ENCODE results near the gene HOXC10. TPM values are rescaled to one million over a fixed set of nuclear protein-coding genes. Genes with fewer than 3 reads are reported as not detected.

HOXC10 gene
- total and polyA plus RNA-seq, 2 experiments from 2014 or later, result not detected

GRCh38 chr12:53944907-53945847, 39.8 kb upstream of the HOXC10 start (continued):
- TF ChIP-seq, protein P1, sequence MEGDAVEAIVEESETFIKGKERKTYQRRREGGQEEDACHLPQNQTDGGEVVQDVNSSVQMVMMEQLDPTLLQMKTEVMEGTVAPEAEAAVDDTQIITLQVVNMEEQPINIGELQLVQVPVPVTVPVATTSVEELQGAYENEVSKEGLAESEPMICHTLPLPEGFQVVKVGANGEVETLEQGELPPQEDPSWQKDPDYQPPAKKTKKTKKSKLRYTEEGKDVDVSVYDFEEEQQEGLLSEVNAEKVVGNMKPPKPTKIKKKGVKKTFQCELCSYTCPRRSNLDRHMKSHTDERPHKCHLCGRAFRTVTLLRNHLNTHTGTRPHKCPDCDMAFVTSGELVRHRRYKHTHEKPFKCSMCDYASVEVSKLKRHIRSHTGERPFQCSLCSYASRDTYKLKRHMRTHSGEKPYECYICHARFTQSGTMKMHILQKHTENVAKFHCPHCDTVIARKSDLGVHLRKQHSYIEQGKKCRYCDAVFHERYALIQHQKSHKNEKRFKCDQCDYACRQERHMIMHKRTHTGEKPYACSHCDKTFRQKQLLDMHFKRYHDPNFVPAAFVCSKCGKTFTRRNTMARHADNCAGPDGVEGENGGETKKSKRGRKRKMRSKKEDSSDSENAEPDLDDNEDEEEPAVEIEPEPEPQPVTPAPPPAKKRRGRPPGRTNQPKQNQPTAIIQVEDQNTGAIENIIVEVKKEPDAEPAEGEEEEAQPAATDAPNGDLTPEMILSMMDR (conservative IDR thresholded peaks at IDR 0.05; ENCODE audit: low read depth in 2 of 2), result peak; percentile 37 to 39; a peak in 3 of 4 replicates
- TF ChIP-seq ZNF114 (CRISPR knock-in tag; IDR thresholded peaks at IDR 0.05) (no peak), CREB1 (CRISPR knock-in tag; IDR thresholded peaks at IDR 0.05; ENCODE audit: low read depth) (no peak), ETS1 (IDR thresholded peaks at IDR 0.05) (no peak), EZH2 (IDR thresholded peaks at IDR 0.05; ENCODE audit: low read depth, unreplicated experiment) (peak; percentile 94), JUNB (IDR thresholded peaks at IDR 0.05; ENCODE audit: unreplicated experiment) (no peak)

DNA sequence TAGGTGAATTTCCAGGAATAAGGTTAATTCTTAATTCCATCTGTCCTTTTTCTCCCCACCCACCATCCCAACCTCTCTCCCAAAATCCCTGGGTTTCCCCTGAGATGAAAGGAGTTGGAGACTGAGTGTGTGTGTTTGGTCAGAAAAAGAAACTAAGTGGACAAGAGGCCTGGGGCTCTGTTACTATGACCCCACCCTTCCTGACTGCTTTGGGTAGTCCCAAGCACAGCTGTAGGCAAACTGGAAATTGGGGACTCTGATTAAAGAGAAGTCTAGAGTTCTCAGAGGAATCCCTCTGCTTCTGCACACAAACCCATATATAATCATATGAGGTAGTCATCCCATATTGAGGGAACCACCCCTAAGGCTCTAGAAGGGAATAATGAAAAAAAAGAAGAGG, 37.2 kb upstream of the HOXC10 start:
- TF ChIP-seq EZH2 (IDR thresholded peaks at IDR 0.05; ENCODE audit: low read depth, unreplicated experiment) (peak; percentile 37), ZNF331 (CRISPR knock-in tag; IDR thresholded peaks at IDR 0.05; ENCODE audit: low read depth) (no peak), EZH2phosphoT487 (IDR thresholded peaks at IDR 0.05; ENCODE audit: unreplicated experiment) (no peak)
- no peaks in the 10 kb centered on the region for H3K79me2 ChIP-seq (replicated peaks; ENCODE audit: insufficient read depth)

More for the DNA sequence above, 37.2 kb upstream of the HOXC10 start:
- Histone ChIP-seq H2AFZ (no peak overlapping the region), H3K27ac (ENCODE audit: low read depth) (no peak overlapping the region), H3K4me3 (no peak overlapping the region), H4K20me1 (replicated peaks; ENCODE audit: insufficient read depth) (peaks cover 84% of the 10 kb centered on the region), H3K4me2 (no peak overlapping the region), H3K27me3 (ENCODE audit: insufficient read depth) (peaks cover 100% of the 10 kb centered on the region), H3F3A (replicated peaks; ENCODE audit: low read depth) (peaks cover 50% of the 10 kb centered on the region), H3K36me3 (ENCODE audit: insufficient read depth) (no peaks in the 10 kb centered on the region), H3K4me1 (ENCODE audit: insufficient read depth) (peaks cover 28% of the 10 kb centered on the region; the same call in 1 of the 2 replicates), H3K9me2 (ENCODE audit: insufficient read depth) (no peaks in the 10 kb centered on the region)
- no peaks in the 10 kb centered on the region; the same call in 2 of the 3 replicates for H3K9me3 Mint-ChIP-seq
- DNase-seq (ENCODE audit: low spot score) (no peak), ATAC-seq (no peak)
- H3K4me3 Mint-ChIP-seq, result no peak overlapping the region
- H3K4me1 Mint-ChIP-seq, result peaks cover 16% of the 10 kb centered on the region
- no peak overlapping the region for H3K27ac Mint-ChIP-seq
- no peaks in the 10 kb centered on the region; the same call in 2 of the 3 replicates for H3K36me3 Mint-ChIP-seq (ENCODE audit: low read depth)
- peaks cover 100% of the 10 kb centered on the region for H3K27me3 Mint-ChIP-seq (ENCODE audit: insufficient read depth, low read depth, poor library complexity)

Measured in GM23338 (cell line).